ENCODE results near the gene NANOG. TPM values are rescaled to one million over a fixed set of nuclear protein-coding genes. Genes with fewer than 3 reads are reported as not detected.
"Not testable (repeated sequence)": the region's sequence is repeated elsewhere in the genome, so short reads cannot be mapped to it uniquely, and the experiment has no call there.

Gene NANOG
- total RNA-seq (2021; ENCODE audit: unreplicated experiment) (0.62 TPM), Bru-seq, nascent RNA (not detected), BruChase-seq, experiment 1, labeled RNA remaining after a 2-hour chase (percentile 15 among the genes with signal in this experiment), BruChase-seq, experiment 2, labeled RNA remaining after a 6-hour chase (not detected)
- 0.05 TPM for polyA plus RNA-seq (2012; ENCODE audit: insufficient read length)
- long read RNA-seq: 0 reads

GRCh38 chr12:7788884-7789528 is at the start of gene NANOG:
TSS of gene NANOG (plus strand) at chr12:7789402. CDS start at chr12:7789615, 213 bp downstream.
- POLR2A ChIA-PET; H3K4me1 ChIP-seq (ENCODE audit: control insufficient read depth, insufficient read depth, low read length); H3K9me3 ChIP-seq (ENCODE audit: control insufficient read depth, insufficient read depth, low read depth, low read length); H3K27me3 ChIP-seq (ENCODE audit: control insufficient read depth, insufficient read depth, low read length); in situ Hi-C loops (cut with HindIII; ENCODE audit: low pct_unique_long_range_greater_than_20kb, low sequenced_read_pairs); H3K36me3 ChIP-seq (ENCODE audit: control insufficient read depth, insufficient read depth, low read length); BruUV-seq (replicated peaks); H3K4me3 ChIP-seq (ENCODE audit: low read depth in 2 of 2, low read length in 2 of 2); H3K27ac ChIP-seq (ENCODE audit: low read length); CTCF ChIA-PET; DNase-seq (ENCODE audit: low read depth, low spot score); intact Hi-C loops (cut with micrococcal nuclease; ENCODE audit: unreplicated experiment); ATAC-seq: not testable (repeated sequence)

GRCh38 chr12:7747246-7747645 is 42.0 kb upstream of the NANOG start, which contains the start of gene CLEC4C:
TSS of gene CLEC4C (minus strand) at chr12:7747375. CDS start at chr12:7747348, 27 bp downstream.
- no peaks in the 10 kb centered on the region for H3K9me3 ChIP-seq (ENCODE audit: control insufficient read depth, insufficient read depth, low read depth, low read length)
- in situ Hi-C loops (cut with HindIII; ENCODE audit: low pct_unique_long_range_greater_than_20kb, low sequenced_read_pairs): no loop called here
- H3K4me3 ChIP-seq (ENCODE audit: low read depth in 2 of 2, low read length in 2 of 2): no peak within 1 kb of the TSS
- DNase-seq (ENCODE audit: low read depth, low spot score) (no peak), ATAC-seq (no peak)
- TF ChIP-seq REST (IDR thresholded peaks at IDR 0.05; ENCODE audit: insufficient read depth in 1 of 2, low read depth in 2 of 2, low read length in 1 of 2): no peak
- no peak for TF ChIP-seq POLR2AphosphoS5 (IDR thresholded peaks at IDR 0.05; ENCODE audit: low read depth, low read length)
- no peak for TF ChIP-seq TCF7L2 (IDR thresholded peaks at IDR 0.05; ENCODE audit: low read depth, low read length)
- no peak for TF ChIP-seq CTCF (IDR thresholded peaks at IDR 0.05)
- TF ChIP-seq SIN3A (IDR thresholded peaks at IDR 0.05; ENCODE audit: borderline replicate concordance, insufficient read depth, low read depth, low read length): no peak
- no peaks in the 10 kb centered on the region for H3K27me3 ChIP-seq (ENCODE audit: control insufficient read depth, insufficient read depth, low read length)
- ChIA-PET CTCF (interaction anchor here (1.0 kb wide), 1 partner anchor 13 kb away, joined by 8 read pairs; no protein-coding TSS in a partner anchor), POLR2A (no interaction called here)
- H3K27ac ChIP-seq (ENCODE audit: low read length): no peak within 1 kb of the TSS
- intact Hi-C loops (cut with micrococcal nuclease; ENCODE audit: unreplicated experiment): no loop called here
- no TSS peak for BruUV-seq (replicated peaks)
- H3K36me3 ChIP-seq (ENCODE audit: control insufficient read depth, insufficient read depth, low read length): no peaks in the 10 kb centered on the region
- H3K4me1 ChIP-seq (ENCODE audit: control insufficient read depth, insufficient read depth, low read length): no peaks in the 10 kb centered on the region

GRCh38 chr12:7748852-7749251 is 40.4 kb upstream of the NANOG start:
- ATAC-seq (no peak), DNase-seq (ENCODE audit: low read depth, low spot score) (no peak)
- Histone ChIP-seq H3K4me3 (ENCODE audit: low read depth in 2 of 2, low read length in 2 of 2) (no peak overlapping the region), H3K4me1 (ENCODE audit: control insufficient read depth, insufficient read depth, low read length) (no peaks in the 10 kb centered on the region), H3K9me3 (ENCODE audit: control insufficient read depth, insufficient read depth, low read depth, low read length) (no peaks in the 10 kb centered on the region), H3K27me3 (ENCODE audit: control insufficient read depth, insufficient read depth, low read length) (no peaks in the 10 kb centered on the region), H3K36me3 (ENCODE audit: control insufficient read depth, insufficient read depth, low read length) (no peaks in the 10 kb centered on the region), H3K27ac (ENCODE audit: low read length) (no peak overlapping the region)
- CTCF ChIA-PET: no interaction called here
- in situ Hi-C loops (cut with HindIII; ENCODE audit: low pct_unique_long_range_greater_than_20kb, low sequenced_read_pairs) (no loop called here), intact Hi-C loops (cut with micrococcal nuclease; ENCODE audit: unreplicated experiment) (no loop called here)
- no peak for TF ChIP-seq REST (IDR thresholded peaks at IDR 0.05; ENCODE audit: insufficient read depth in 1 of 2, low read depth in 2 of 2, low read length in 1 of 2)
- TF ChIP-seq TCF7L2 (IDR thresholded peaks at IDR 0.05; ENCODE audit: low read depth, low read length): no peak
- no peak for TF ChIP-seq CTCF (IDR thresholded peaks at IDR 0.05)
- no peak for TF ChIP-seq POLR2AphosphoS5 (IDR thresholded peaks at IDR 0.05; ENCODE audit: low read depth, low read length)
- no peak for TF ChIP-seq SIN3A (IDR thresholded peaks at IDR 0.05; ENCODE audit: borderline replicate concordance, insufficient read depth, low read depth, low read length)
- POLR2A ChIA-PET: no interaction called here
- BruUV-seq (replicated peaks): no TSS peak
